Vagina (tissue), 2 donors: ENCODE results near the gene RRAS2. TPM values are rescaled to one million over a fixed set of nuclear protein-coding genes. Genes with fewer than 3 reads are reported as not detected.
"Not testable (repeated sequence)": the region's sequence is repeated elsewhere in the genome, so short reads cannot be mapped to it uniquely, and the experiment has no call there.

Experiments
- DNase-seq, 2 donors: peaks; one replicate each; pipeline ENCODE4 v3.0.0-alpha.2; 2017; ENCODE audit errors: extremely low spot score in 2 of 2
- H3K27ac ChIP-seq: fragments of 200-600 bp; sonication (generic); one replicate; pipeline ENCODE4 v1.5.1; 2019
- H3K27me3 ChIP-seq: fragments of 200-600 bp; sonication (generic); one replicate; pipeline ENCODE4 v1.5.1; 2019
- H3K36me3 ChIP-seq, 2 donors: fragments of 200-600 bp; sonication (generic); one replicate each; pipeline ENCODE4 v1.5.1; 2017 to 2019
- H3K4me1 ChIP-seq: fragments of 200-600 bp; sonication (generic); one replicate; pipeline ENCODE4 v1.5.1; 2019
- H3K4me3 ChIP-seq, 2 donors: fragments of 200-600 bp; sonication (generic); 1 replicate in 1 of 2; 2 replicates in 1 of 2; pipeline ENCODE4 v1.5.1; 2016 to 2019
- H3K9me3 ChIP-seq: fragments of 200-600 bp; sonication (generic); one replicate; pipeline ENCODE4 v1.5.1; 2019
- POLR2A ChIP-seq, 2 donors: fragments of 450-650 bp; IDR thresholded peaks; one replicate each; pipeline ENCODE4 v1.6.1; 2017; ENCODE audit warnings: antibody characterized with exemption in 2 of 2, mild to moderate bottlenecking in 2 of 2, moderate library complexity in 2 of 2
- POLR2AphosphoS5 ChIP-seq, 2 donors: sonication (generic); formaldehyde crosslinking; IDR thresholded peaks; one replicate each; pipeline ENCODE4 v1.9.0; 2017; ENCODE audit warnings: antibody characterized with exemption in 2 of 2, mild to moderate bottlenecking in 2 of 2, low read depth in 1 of 2; ENCODE audit not compliant: insufficient read depth in 1 of 2
- intact Hi-C: fragments of 100-400 bp; cut with DNase I; formaldehyde crosslinking; loops from one replicate; pipeline ENCODE4 v1.15.1; 2023
- total RNA-seq: library from RNA; depleted of rRNA; stranded (reverse); fragments of >200 nt; gene quantifications from one replicate; pipeline ENCODE4 v1.2.3, GENCODE V29; 2016
- TF ChIP-seq, protein P1 (sequence below), 3 experiments: fragments of 450-650 bp in 2 of 3; fragments of 200-600 bp in 1 of 3; sonication (generic) in 1 of 3; IDR thresholded peaks; one replicate each; pipeline ENCODE4 v1.5.1; 2017 to 2019; ENCODE audit warnings: antibody characterized with exemption in 3 of 3, mild to moderate bottlenecking in 2 of 3, moderate library complexity in 2 of 3

Gene RRAS2
- total RNA-seq, 1 donor from 2014 or later: 32.7 TPM

DNA sequence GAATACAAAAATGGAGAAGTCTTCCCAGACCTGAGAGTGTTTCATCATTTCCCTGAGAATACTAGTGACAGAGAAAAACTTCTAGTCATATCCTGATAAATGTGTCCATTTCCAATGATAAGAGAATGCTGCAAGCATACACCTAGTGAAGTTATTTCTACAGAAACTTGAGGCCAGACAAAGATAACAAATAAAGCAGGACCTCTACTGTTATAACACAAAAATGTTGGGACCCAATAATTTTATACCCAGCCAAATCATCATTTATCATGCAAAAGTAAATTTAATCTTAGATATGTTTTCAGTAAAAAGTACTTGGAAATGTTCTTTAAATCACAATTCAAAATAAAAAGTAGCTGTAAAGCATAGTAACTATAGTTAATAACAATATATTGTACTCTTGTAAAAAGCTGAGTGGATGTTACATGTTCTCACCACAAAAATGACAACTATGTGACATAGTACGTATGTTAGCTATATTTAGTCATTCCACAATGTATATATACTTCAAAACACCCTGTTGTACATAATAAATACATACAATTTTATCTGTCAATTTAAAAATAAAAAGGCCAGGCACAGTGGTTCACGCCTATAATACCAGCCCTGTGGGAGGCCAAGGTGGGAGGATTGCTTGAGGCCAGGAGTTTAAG is 12.6 kb downstream of the RRAS2 start:
- no peak for DNase-seq
- no peaks in the 10 kb centered on the region for H3K9me3 ChIP-seq
- TF ChIP-seq, protein P1, sequence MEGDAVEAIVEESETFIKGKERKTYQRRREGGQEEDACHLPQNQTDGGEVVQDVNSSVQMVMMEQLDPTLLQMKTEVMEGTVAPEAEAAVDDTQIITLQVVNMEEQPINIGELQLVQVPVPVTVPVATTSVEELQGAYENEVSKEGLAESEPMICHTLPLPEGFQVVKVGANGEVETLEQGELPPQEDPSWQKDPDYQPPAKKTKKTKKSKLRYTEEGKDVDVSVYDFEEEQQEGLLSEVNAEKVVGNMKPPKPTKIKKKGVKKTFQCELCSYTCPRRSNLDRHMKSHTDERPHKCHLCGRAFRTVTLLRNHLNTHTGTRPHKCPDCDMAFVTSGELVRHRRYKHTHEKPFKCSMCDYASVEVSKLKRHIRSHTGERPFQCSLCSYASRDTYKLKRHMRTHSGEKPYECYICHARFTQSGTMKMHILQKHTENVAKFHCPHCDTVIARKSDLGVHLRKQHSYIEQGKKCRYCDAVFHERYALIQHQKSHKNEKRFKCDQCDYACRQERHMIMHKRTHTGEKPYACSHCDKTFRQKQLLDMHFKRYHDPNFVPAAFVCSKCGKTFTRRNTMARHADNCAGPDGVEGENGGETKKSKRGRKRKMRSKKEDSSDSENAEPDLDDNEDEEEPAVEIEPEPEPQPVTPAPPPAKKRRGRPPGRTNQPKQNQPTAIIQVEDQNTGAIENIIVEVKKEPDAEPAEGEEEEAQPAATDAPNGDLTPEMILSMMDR (IDR thresholded peaks at IDR 0.05): no peak
- TF ChIP-seq POLR2AphosphoS5 (IDR thresholded peaks at IDR 0.05; ENCODE audit: insufficient read depth in 1 of 2, low read depth in 1 of 2): no peak
- TF ChIP-seq POLR2A (IDR thresholded peaks at IDR 0.05): no peak
- no peaks in the 10 kb centered on the region for H3K36me3 ChIP-seq
- H3K27ac ChIP-seq: no peak overlapping the region
- no peak overlapping the region for H3K4me3 ChIP-seq
- intact Hi-C loops: no loop called here
- H3K27me3 ChIP-seq: no peaks in the 10 kb centered on the region
- H3K4me1 ChIP-seq: no peaks in the 10 kb centered on the region

- H3K36me3 ChIP-seq: no peaks in the 10 kb centered on the region
- DNase-seq: no peak
- intact Hi-C loops: no loop called here
Observed at GRCh38 chr11:14345668-14346067, 13.3 kb downstream of the RRAS2 start.

GRCh38 chr11:14345016-14345415 is 14.0 kb downstream of the RRAS2 start:
- intact Hi-C loops, H3K4me1 ChIP-seq: not testable (repeated sequence)

More at GRCh38 chr11:14345668-14346067, 13.3 kb downstream of the RRAS2 start:
- Histone ChIP-seq H3K4me3 (no peak overlapping the region), H3K4me1 (no peaks in the 10 kb centered on the region), H3K27ac (no peak overlapping the region), H3K27me3 (no peaks in the 10 kb centered on the region), H3K9me3 (no peaks in the 10 kb centered on the region)
- TF ChIP-seq POLR2A (IDR thresholded peaks at IDR 0.05) (no peak), POLR2AphosphoS5 (IDR thresholded peaks at IDR 0.05; ENCODE audit: insufficient read depth in 1 of 2, low read depth in 1 of 2) (no peak)
- TF ChIP-seq, protein P1 (IDR thresholded peaks at IDR 0.05): no peak

GRCh38 chr11:14342906-14343305 is 16.1 kb downstream of the RRAS2 start:
- TF ChIP-seq, protein P1 (IDR thresholded peaks at IDR 0.05): no peak
- TF ChIP-seq POLR2AphosphoS5 (IDR thresholded peaks at IDR 0.05; ENCODE audit: insufficient read depth in 1 of 2, low read depth in 1 of 2) (no peak), POLR2A (IDR thresholded peaks at IDR 0.05) (no peak)
- intact Hi-C loops: no loop called here
- no peak overlapping the region for H3K4me3 ChIP-seq
- no peaks in the 10 kb centered on the region for H3K36me3 ChIP-seq
- H3K4me1 ChIP-seq: no peaks in the 10 kb centered on the region
- H3K27me3 ChIP-seq: no peaks in the 10 kb centered on the region
- no peaks in the 10 kb centered on the region for H3K9me3 ChIP-seq
- H3K27ac ChIP-seq: no peak overlapping the region
- DNase-seq: no peak

More at GRCh38 chr11:14345016-14345415, 14.0 kb downstream of the RRAS2 start:
- not testable (repeated sequence) for H3K27me3 ChIP-seq, H3K4me3 ChIP-seq, H3K9me3 ChIP-seq, H3K36me3 ChIP-seq, H3K27ac ChIP-seq, DNase-seq

GRCh38 chr11:14341968-14342367 is 17.0 kb downstream of the RRAS2 start:
- H3K4me3 ChIP-seq: no peak overlapping the region
- H3K27ac ChIP-seq: no peak overlapping the region
- no peaks in the 10 kb centered on the region for H3K9me3 ChIP-seq
- H3K27me3 ChIP-seq: no peaks in the 10 kb centered on the region
- H3K36me3 ChIP-seq: no peaks in the 10 kb centered on the region
- TF ChIP-seq, protein P1 (IDR thresholded peaks at IDR 0.05): no peak
- TF ChIP-seq POLR2A (IDR thresholded peaks at IDR 0.05) (no peak), POLR2AphosphoS5 (IDR thresholded peaks at IDR 0.05; ENCODE audit: insufficient read depth in 1 of 2, low read depth in 1 of 2) (no peak)
- H3K4me1 ChIP-seq: no peaks in the 10 kb centered on the region
- no peak for DNase-seq
- intact Hi-C loops: no loop called here
